GM19324 (cell line): ENCODE measurements around the gene DNAH5.

ENCODE experiments used
- ATAC-seq: cut with Tn5 transposase; IDR thresholded peaks from one replicate; pipeline ENCODE4 v1.9.1; 2021; ENCODE audit warnings: mild to moderate bottlenecking, moderate library complexity; ENCODE audit not compliant: unreplicated experiment, low FRiP score

The DNAH5 gene

DNA sequence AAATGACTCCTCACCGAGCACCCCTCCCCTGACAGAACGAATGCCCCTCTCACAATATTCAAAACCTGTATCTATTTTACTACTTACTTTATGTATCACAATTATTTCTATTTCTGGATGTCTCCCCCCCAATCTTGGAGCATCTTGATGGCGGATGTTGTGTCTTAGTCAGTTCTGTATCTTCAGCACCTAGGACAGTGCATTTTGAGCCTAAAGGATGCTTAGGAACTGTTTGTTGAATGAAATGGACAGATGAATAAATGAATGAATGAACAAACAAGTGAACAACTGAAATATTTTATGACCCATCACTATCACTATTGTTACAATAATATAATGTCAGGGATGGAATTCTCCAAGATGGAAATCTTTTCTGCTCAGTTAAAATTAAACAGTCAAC, 295.7 kb downstream of the DNAH5 start:
- ATAC-seq = no peak

DNA sequence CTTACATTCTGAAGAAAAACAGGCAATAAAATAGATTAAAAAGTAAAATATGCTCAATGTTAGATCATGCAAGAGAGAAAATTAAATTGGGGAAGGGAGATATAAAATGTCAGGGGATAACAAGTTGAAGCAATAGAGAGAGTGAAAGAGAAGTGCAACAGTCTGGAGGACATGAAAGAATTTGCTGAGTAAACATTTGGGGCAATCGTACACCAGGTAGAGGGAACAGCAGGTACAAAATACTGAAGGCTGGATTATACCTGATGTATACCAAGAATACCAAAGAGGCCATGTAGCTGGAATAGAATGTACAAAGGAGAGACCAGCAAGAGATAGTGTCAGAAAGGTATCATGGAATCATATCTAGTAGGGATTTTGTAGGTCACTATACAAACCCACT, 300.8 kb downstream of the DNAH5 start:
- no peak for ATAC-seq

DNA sequence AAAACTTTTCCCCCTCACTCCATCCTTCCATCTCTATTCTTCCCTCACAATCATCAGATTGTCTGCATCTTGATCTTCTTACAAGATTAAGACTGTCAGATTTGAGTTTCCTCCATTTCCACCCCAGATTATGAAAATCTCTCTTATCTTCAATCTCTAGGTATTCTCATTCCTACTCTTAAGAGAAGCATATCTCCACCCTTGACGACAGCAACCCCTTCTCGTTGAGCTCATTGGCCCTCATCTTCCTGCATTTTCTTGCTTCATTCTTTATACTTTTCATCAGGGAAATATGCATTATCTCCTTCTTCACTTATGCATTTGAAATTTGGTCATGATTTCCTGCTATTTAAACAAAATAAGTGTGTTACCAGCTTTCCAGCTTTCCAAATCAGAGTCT, 301.3 kb downstream of the DNAH5 start:
- no peak for ATAC-seq
